Lower leg skin (tissue), 3 donors: Measurements from ENCODE around the gene CISH.

Experiments
- CTCF ChIP-seq, 3 donors: fragments of 450-650 bp; IDR thresholded peaks; one replicate each; pipeline ENCODE4 v1.5.1; 2016; ENCODE audit warnings: antibody characterized with exemption in 3 of 3, mild to moderate bottlenecking in 3 of 3, moderate library complexity in 2 of 3
- POLR2A ChIP-seq, 2 donors: fragments of 450-650 bp; IDR thresholded peaks; one replicate each; pipeline ENCODE4 v1.6.1; 2016 to 2017; ENCODE audit warnings: antibody characterized with exemption in 2 of 2, mild to moderate bottlenecking in 1 of 2, moderate library complexity in 1 of 2

GRCh38 chr3:50570508-50571279 lies 40.9 kb downstream of the CISH start:
- TF ChIP-seq CTCF (IDR thresholded peaks at IDR 0.05) (no peak), POLR2A (IDR thresholded peaks at IDR 0.05) (no peak)
